Lung (tissue), 12 donors: ENCODE data around the gene PRM2. TPM values are rescaled to one million over a fixed set of nuclear protein-coding genes. Genes with fewer than 3 reads are reported as not detected.

Experiments
- ATAC-seq: fragments of 200-7000 bp; cut with Tn5 transposase; one replicate; pipeline ENCODE4 v1.9.1; 2020; ENCODE audit warnings: moderate number of reproducible peaks; ENCODE audit not compliant: insufficient read depth, low FRiP score
- DNase-seq, 3 donors: peaks; one replicate each; pipeline ENCODE4 v3.0.0-alpha.2; 2013 to 2017
- H3K27ac ChIP-seq, 2 donors: one replicate each; pipeline ENCODE4 v1.5.1; 2013; ENCODE audit warnings: mild to moderate bottlenecking in 2 of 2, moderate library complexity in 2 of 2, control low read depth in 1 of 2, inconsistent platforms in 1 of 2, low read depth in 1 of 2, low read length in 1 of 2
- H3K27me3 ChIP-seq, 3 donors: one replicate each; pipeline ENCODE4 v1.5.1; 2013; ENCODE audit warnings: low read length in 2 of 3; ENCODE audit not compliant: control insufficient read depth in 3 of 3, insufficient read depth in 3 of 3
- H3K36me3 ChIP-seq, 4 donors: one replicate each; pipeline ENCODE4 v1.5.1; 2013; ENCODE audit warnings: low read length in 4 of 4, mild to moderate bottlenecking in 1 of 4, moderate library complexity in 1 of 4; ENCODE audit not compliant: control insufficient read depth in 4 of 4, insufficient read depth in 4 of 4
- H3K4me1 ChIP-seq, 5 donors: one replicate each; pipeline ENCODE4 v1.5.1; 2013; ENCODE audit warnings: low read length in 5 of 5, mild to moderate bottlenecking in 2 of 5, moderate library complexity in 1 of 5; ENCODE audit not compliant: control insufficient read depth in 5 of 5, insufficient read depth in 5 of 5
- H3K4me3 ChIP-seq: one replicate; pipeline ENCODE4 v1.5.1; 2013; ENCODE audit warnings: mild to moderate bottlenecking, control low read depth, moderate library complexity
- H3K9ac ChIP-seq, 2 donors: one replicate each; pipeline ENCODE4 v1.5.1; 2013; ENCODE audit warnings: low read length in 2 of 2, control low read depth in 1 of 2; ENCODE audit not compliant: insufficient read depth in 1 of 2
- H3K9me3 ChIP-seq, 4 donors: one replicate each; pipeline ENCODE4 v1.5.1; 2013; ENCODE audit warnings: low read length in 3 of 4, mild to moderate bottlenecking in 1 of 4, moderate library complexity in 1 of 4; ENCODE audit not compliant: control insufficient read depth in 4 of 4, insufficient read depth in 3 of 4
- CTCF ChIP-seq: IDR thresholded peaks from 2 replicates; pipeline ENCODE4 v1.5.1; 2012; ENCODE audit warnings: mild to moderate bottlenecking; ENCODE audit errors: control extremely low read depth, extremely low read depth
- WGBS, 2 donors: extraction: QIAGEN DNeasy Blood & Tissue Kit; methylation state at CpG; one replicate each; pipeline ENCODE4 v1.1.7; 2013; 5-methylcytosine and 5-hydroxymethylcytosine counted together
- polyA plus RNA-seq, 2 donors: library from polyadenylated mRNA; stranded (reverse); fragments of 200-250 nt; gene quantifications; one replicate each; pipeline ENCODE4 v1.2.1, GENCODE V29; 2013
- total RNA-seq, 2 donors: library from RNA; depleted of rRNA in 1 of 2; stranded (reverse); fragments of >200 nt in 1 of 2; gene quantifications; one replicate each; pipeline ENCODE4 v1.2.1, GENCODE V29; 2014 to 2021
- donor health status: control.
- donor health status: control.
- donor health status: Bipolar disorder and iron deficiency.
- donor health status: healthy.
- donor health status: DM: yes; HTN: yes; CAD: no.

PRM2 gene
- total and polyA plus RNA-seq, 4 donors: not detected

- ATAC-seq: no peak
- WGBS, 2 donors: 49 to 80% methylated on average over 13 of the region's 13 CpGs
- H3K9ac ChIP-seq: no peak overlapping the region
- peak overlapping the region in 1 of 2 donors; percentile 57 for H3K27ac ChIP-seq
- no peak for DNase-seq
- TF ChIP-seq CTCF: no peak
- H3K27me3 ChIP-seq: no peaks in the 10 kb centered on the region
- no peaks in the 10 kb centered on the region for H3K9me3 ChIP-seq
- H3K4me3 ChIP-seq: no peak overlapping the region
- H3K4me1 ChIP-seq: peaks cover 0 to 9% (median 0%) of the 10 kb centered on the region in 5 donors
- H3K36me3 ChIP-seq: no peaks in the 10 kb centered on the region
These were observed 41.2 kb downstream of the PRM2 start for GRCh38 chr16:11234884-11235702.

DNA sequence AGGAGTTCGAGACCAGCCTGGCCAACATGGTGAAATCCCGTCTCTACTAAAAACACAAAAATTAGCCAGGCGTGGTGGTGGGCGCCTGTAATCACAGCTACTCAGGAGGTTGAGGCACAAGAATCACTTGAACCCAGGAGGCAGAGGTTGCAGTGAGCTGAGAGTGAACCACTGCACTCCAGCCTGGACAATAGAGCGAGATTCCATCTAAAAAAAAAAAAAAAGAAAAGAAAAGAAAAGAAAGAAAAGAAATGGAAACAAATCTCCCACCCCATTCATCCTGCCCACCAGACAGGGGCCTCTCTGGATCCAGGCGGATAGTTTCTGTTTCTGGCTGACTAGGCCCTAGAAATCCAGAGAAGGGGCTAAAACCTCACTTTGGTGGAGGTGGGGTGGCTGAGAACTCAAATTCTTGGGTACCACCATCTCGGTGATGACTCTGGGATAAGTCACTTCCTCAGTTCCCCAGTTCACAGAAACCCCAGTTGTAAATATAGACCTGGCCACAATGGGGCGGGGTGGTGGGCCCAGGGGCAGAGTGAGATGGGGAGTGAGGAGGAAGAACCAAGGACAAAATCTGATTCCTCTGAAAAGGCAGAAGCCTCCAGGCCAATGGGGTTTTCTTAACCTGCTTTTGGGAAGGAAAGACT is 42.4 kb downstream of the PRM2 start:
- DNase-seq (no peak), ATAC-seq (no peak)
- Histone ChIP-seq H3K9ac (no peak overlapping the region), H3K36me3 (no peaks in the 10 kb centered on the region), H3K4me1 (peaks cover 0 to 9% (median 0%) of the 10 kb centered on the region in 5 donors), H3K9me3 (no peaks in the 10 kb centered on the region), H3K27me3 (no peaks in the 10 kb centered on the region), H3K27ac (no peak overlapping the region), H3K4me3 (no peak overlapping the region)
- no peak for TF ChIP-seq CTCF
- 67 to 80% methylated on average over 8 of the region's 8 CpGs for WGBS, 2 donors

DNA sequence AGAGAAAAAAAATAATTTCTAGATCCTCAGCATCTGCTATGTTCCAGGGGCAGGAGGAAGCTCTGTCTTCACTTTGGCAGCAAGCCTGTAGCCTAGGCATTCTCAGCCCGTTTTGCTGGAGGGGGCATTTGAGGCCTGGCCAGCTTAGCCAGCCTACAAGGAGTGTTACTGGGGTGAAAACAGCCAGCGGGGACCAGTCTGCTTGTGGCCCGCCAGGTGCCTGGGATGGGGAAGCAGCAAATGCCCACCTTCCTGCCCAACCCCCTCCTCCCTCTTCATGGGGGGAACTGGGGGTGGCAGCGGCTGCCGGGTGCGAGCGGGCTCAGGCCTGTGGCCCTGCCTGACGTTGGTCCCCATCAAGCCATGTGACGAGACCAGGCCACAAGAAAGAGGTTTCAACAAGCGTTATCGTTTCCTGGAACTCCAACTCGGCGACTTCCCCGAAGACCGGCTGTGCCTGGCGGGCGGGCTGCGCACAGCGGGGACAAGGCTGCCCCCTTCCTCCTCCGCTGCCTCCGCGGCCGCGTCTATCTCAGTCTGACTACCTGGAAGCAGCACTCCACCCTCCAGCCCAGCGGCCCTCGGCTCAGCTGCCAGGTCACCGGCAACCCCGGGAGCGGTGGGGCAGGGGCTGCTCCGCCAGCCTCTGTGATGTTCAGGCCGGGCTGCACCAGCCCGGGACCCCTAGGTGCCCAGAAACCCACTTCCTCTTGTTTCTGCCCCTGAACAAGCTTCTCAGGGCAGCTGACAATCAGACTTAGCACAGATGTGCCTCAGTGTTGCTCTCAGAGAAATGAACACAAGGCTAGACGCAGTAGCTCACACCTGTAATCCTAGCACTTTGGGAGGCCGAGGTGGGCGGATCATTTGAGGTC is 43.2 kb downstream of the PRM2 start:
- TF ChIP-seq CTCF: no peak
- no peak overlapping the region for H3K9ac ChIP-seq
- WGBS, 2 donors: 17 to 39% methylated on average over 30 to 35 of the region's 35 CpGs
- H3K9me3 ChIP-seq: no peaks in the 10 kb centered on the region
- no peaks in the 10 kb centered on the region for H3K27me3 ChIP-seq
- peaks cover 0 to 9% (median 0%) of the 10 kb centered on the region in 5 donors for H3K4me1 ChIP-seq
- H3K36me3 ChIP-seq: no peaks in the 10 kb centered on the region
- ATAC-seq (no peak), DNase-seq (peak; percentile 40 to 67 (median 57))
- H3K4me3 ChIP-seq: no peak overlapping the region
- H3K27ac ChIP-seq: peak overlapping the region in 1 of 2 donors; percentile 27
